ENCODE results near the gene TIMM44.
A peak's percentile ranks its signal among the peaks of the same experiment; 100 is the strongest.
"Not testable (repeated sequence)": the region's sequence is repeated elsewhere in the genome, so short reads cannot be mapped to it uniquely, and the experiment has no call there.

TIMM44 gene

GRCh38 chr19:7905859-7906258 lies 37.6 kb downstream of the TIMM44 start:
- intact Hi-C loops (cut with DNase I), result loop anchor here (2.0 kb wide), 1 partner anchor 13 kb away; no protein-coding TSS in a partner anchor
- DNase-seq, result no peak

- intact Hi-C loops (cut with DNase I), result loop anchor here (2.0 kb wide), 1 partner anchor 14 kb away; no protein-coding TSS in a partner anchor
- DNase-seq, result peak in 1 of 10 donors; percentile 75
Measured at GRCh38 chr19:7905268-7905667, 38.2 kb downstream of the TIMM44 start.

- intact Hi-C loops (cut with DNase I), result loop anchor here (2.0 kb wide), 1 partner anchor 14 kb away; no protein-coding TSS in a partner anchor
- peak in 1 of 10 donors; percentile 88 for DNase-seq
Measured at GRCh38 chr19:7904074-7905020, 39.1 kb downstream of the TIMM44 start.

- DNase-seq, result peak; percentile 98 to 100 (median 100)
- intact Hi-C loops (cut with DNase I), result loop anchor here (2.0 kb wide), 1 partner anchor 15 kb away; no protein-coding TSS in a partner anchor
Measured at GRCh38 chr19:7903244-7904073, 40.0 kb downstream of the TIMM44 start, which contains the start of gene MAP2K7. MAP2K7 (plus strand) TSS chr19:7903877; CDS start chr19:7903945, 68 bp downstream.

- DNase-seq, result peak in 1 of 10 donors; percentile 83
- intact Hi-C loops (cut with DNase I), result no loop called here
Measured at GRCh38 chr19:7902796-7903243, 40.6 kb downstream of the TIMM44 start.

- no peak for DNase-seq
- intact Hi-C loops (cut with DNase I), result no loop called here
Measured at GRCh38 chr19:7901337-7901736, 42.1 kb downstream of the TIMM44 start.

GRCh38 chr19:7900931-7901330 lies 42.5 kb downstream of the TIMM44 start:
- intact Hi-C loops (cut with DNase I), result no loop called here
- no peak for DNase-seq

- intact Hi-C loops (cut with DNase I), result no loop called here
- no peak for DNase-seq
Measured at GRCh38 chr19:7900401-7900870, 43.0 kb downstream of the TIMM44 start.

GRCh38 chr19:7899751-7900378 lies 43.6 kb downstream of the TIMM44 start:
- intact Hi-C loops (cut with DNase I), result no loop called here
- no peak for DNase-seq

- intact Hi-C loops (cut with DNase I), result no loop called here
- no peak for DNase-seq
Measured at GRCh38 chr19:7898967-7899366, 44.5 kb downstream of the TIMM44 start.

GRCh38 chr19:7897292-7897691 lies 46.2 kb downstream of the TIMM44 start:
- intact Hi-C loops (cut with DNase I), result no loop called here
- DNase-seq, result no peak

- DNase-seq, result no peak
- intact Hi-C loops (cut with DNase I), result no loop called here
Measured at GRCh38 chr19:7895565-7895964, 47.9 kb downstream of the TIMM44 start.

GRCh38 chr19:7894612-7895309 lies 48.7 kb downstream of the TIMM44 start:
- no peak for DNase-seq
- intact Hi-C loops (cut with DNase I), result no loop called here

- intact Hi-C loops (cut with DNase I); DNase-seq: not testable (repeated sequence)
Measured at GRCh38 chr19:7893362-7894101, 49.9 kb downstream of the TIMM44 start.

GRCh38 chr19:7888826-7889217 lies 54.6 kb downstream of the TIMM44 start:
- intact Hi-C loops (cut with DNase I), result no loop called here
- no peak for DNase-seq

GRCh38 chr19:7888145-7888825 lies 55.2 kb downstream of the TIMM44 start, which contains the start of gene LRRC8E:
LRRC8E (plus strand) TSS chr19:7888510; CDS start chr19:7895604, 7,094 bp downstream.
- intact Hi-C loops (cut with DNase I), result no loop called here
- DNase-seq, result peak in 1 of 10 donors; percentile 68

- no peak for DNase-seq
- intact Hi-C loops (cut with DNase I), result no loop called here
Measured at GRCh38 chr19:7887408-7888144, 55.9 kb downstream of the TIMM44 start.
